NOMO-1 (cell line): ENCODE measurements around the gene TCEANC2.
"Not testable (repeated sequence)": the region's sequence is repeated elsewhere in the genome, so short reads cannot be mapped to it uniquely, and the experiment has no call there.

Experiments used
- DNase-seq, 2 experiments: peaks; one replicate each; lab custom pipeline; 2025; ENCODE audit not compliant: unreplicated experiment in 2 of 2; lab: John Stamatoyannopoulos, UW

The TCEANC2 gene

GRCh38 chr1:54081306-54082270, 28.2 kb downstream of the TCEANC2 start:
- DNase-seq: peak in 1 of 2 experiments; percentile 55

DNA sequence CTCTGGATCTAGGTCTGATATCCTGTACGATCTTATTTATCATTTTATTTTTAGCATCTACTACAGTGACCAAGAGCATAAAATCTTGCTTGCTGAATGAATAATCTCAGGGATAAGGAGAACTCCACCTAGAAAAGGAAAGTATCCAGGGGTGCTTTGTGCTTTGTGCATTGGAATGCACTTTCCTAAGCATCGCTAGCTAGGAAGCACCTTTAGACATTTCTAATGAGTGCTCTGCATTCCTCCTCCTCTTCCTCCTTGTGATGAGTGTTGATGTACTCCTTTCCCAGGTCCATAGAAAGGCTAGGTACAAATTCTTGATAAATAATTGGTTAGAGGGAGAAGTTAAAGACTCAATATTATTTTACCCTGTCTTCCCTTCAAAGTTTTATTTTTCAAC, 31.4 kb downstream of the TCEANC2 start:
- DNase-seq: no peak

GRCh38 chr1:54086754-54087153, 33.3 kb downstream of the TCEANC2 start:
- DNase-seq: no peak

DNA sequence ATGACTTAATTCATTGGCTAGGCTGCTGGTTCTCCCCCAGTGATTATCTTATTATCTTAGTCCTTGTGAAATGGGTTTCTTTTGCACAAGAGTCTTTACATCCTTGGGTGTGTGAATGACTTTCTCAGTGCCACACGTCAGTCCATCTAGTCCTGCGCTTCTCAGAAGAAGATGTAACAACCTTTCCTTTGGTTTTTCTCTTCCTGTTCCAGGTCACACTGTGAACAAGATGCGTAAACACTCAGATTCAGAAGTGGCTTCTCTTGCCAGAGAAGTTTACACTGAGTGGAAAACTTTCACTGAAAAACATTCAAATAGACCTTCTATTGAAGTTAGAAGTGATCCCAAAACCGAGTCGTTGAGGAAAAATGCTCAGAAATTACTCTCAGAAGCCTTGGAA, 35.0 kb downstream of the TCEANC2 start:
- DNase-seq: no peak

- DNase-seq: peak in 1 of 2 experiments; percentile 17
These were observed 38.3 kb downstream of the TCEANC2 start for GRCh38 chr1:54091666-54092065.

DNA sequence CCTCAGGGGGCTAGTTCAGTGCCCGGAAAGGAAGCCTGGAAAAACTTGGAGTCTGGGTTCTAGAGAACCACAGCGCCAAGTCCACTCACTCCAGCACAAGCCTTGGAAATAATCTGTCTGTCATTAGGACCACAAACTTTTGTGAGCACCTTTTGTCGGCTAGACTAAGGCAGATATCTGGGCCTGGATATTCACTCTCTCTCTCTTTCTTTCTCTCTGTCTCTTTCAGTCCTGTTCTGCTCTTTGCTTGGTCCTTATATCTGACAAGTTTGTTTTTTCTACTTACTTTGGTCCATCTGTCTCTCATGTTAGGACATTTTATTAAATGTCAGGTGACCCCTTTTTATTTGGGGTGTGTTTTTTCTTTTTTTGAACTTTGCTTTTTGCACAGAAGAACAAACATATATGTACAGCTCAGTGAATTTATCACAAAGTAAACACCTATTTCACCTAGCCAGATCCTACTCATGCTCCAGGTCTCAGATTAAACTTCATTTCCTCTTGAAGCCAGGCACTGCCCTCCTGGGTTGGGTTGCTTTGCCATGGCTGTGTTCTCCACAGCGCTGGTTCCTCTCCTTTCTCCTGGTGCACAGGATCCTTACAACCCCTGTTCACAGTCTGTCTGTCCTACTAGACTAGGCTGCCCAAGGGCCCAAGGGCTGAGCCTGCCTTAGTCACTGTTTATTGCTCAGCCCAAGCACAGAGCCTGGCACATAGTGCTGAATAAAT, 40.8 kb downstream of the TCEANC2 start:
- DNase-seq: no peak

DNA sequence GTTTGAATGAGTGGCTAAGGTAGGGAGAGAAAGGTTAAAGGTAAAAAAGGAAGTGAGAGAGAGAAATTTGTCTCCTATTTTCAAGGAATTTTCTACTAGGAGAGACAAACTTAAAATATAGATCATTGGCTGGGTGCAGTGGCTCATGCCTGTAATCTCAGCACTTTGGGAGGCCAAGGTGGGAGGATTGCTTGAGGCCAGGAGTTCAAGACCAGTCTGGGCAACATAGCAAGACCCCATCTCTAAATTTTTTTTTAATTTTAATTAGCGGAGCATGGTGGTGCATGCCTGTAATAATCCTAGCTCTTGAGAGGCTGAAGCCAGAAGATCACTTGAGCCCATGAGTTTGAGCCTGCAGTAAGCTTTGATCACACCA, 41.3 kb downstream of the TCEANC2 start:
- DNase-seq: not testable (repeated sequence)

DNA sequence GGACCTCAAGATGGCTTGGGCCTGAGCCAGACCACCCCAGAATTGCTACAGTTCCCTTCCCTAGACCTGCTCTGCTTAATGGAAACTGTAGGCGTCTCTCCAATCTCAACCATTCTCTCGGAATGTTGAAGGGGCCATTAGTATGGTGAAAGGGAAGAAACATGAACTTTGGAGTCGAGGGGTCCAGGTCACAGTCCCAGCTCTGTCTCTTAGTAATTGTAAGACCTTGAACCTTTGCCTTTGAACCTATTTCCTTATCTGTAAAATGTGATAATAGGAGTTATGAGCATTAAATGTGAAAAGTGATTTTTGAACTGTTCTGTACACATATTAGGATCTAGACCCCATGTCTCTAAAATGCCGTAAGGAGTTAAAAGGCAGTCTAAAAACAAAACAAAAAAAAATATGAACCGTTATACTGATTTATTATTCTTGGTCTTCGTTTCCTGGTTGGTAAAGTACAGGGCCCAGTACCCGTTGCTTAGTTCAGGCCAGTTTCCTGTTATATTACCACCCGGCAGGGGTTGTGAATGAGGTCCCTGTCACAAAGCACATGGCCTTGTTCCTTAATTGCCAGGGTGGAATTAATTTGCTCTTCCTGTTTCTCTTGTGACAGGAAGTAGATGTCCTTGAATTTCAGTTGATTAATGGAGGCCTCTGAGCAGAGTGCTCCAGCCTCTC, 42.3 kb downstream of the TCEANC2 start:
- DNase-seq: peak; percentile 77 to 93

DNA sequence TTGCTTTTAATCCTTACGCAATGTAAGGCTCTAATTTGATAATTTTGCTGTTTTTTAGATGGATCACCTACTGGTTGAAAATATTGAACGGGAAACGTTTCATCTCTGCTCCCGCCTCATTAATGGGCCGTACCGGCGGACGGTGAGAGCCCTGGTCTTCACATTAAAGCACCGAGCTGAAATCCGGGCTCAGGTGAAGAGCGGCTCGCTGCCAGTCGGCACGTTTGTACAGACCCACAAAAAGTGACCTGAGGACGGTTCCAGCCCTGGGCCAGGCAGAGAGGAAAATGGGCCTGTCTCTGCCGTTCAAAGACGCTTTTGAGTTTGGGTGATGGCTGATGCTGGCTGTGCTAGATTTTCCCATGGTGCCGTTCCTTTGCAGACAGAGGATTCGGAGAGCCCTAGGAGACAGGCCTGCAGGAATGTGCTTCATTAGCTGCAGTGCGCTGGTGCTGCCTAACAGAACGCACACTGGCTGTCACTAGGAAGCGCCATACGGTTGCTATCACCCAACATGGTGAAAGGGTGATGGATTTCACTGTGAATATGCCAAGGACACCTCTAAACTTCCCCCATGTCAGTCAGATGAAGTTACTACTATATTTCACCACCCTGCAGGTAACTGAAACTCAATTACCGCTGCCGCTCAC, 42.9 kb downstream of the TCEANC2 start:
- no peak for DNase-seq

- DNase-seq: no peak
These were observed 43.5 kb downstream of the TCEANC2 start for GRCh38 chr1:54096877-54097240.

GRCh38 chr1:54099061-54099610, 45.7 kb downstream of the TCEANC2 start:
- DNase-seq: no peak

DNA sequence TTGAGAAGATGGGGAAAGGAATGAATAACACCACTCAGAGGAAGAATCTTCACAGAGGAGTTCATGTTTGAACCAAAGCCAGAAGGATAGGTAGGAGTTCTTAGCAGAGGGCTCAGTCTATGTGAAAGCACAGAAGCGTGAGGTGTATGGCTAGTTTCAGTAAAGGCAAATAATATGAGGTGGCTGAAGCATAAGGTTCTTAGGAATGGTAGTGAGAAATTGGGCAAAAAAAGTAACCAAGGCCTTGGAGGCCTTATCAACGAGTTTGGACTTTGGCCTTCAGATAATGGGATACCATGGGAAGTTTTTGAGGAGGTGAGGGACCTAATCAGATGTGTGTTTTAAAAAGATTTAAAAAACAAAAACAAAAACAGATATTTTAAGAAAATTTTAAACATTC, 47.1 kb downstream of the TCEANC2 start:
- DNase-seq: no peak

DNA sequence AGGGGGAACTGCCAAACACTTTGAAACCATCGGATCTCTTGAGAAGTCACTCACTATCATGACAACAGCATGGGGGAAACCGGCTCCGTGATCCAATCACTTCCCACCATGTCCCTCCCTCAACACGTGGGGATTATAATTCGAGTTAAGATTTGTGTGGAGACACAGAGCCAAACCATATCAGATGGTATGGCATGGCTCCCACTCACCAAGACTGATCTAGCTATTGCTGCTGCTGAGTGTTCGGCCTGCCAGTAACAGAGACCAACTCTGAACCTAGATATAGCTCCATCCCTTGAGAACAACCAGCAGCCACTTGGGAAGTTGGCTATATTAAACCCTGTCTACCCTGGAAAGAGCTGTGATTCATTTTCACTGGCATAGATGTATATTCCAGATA, 50.0 kb downstream of the TCEANC2 start:
- no peak for DNase-seq

DNA sequence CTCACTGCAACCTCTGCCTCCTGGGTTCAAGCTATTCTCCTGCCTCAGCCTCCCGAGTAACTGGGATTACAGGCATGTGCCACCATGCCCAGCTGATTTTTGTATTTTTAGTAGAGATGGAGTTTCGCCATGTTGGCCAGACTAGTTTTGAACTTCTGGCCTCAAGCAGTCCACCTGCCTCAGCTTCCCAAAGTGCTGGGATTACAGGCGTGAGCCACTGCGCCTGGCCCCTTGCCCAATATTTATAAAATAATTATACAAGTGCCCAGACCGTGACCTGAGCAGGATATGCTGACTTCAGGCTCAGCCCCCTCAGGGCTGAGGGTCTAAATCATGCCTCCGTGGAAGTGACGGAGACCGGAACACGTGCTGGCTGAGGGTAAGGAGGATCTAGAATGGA, 51.2 kb downstream of the TCEANC2 start:
- not testable (repeated sequence) for DNase-seq

DNA sequence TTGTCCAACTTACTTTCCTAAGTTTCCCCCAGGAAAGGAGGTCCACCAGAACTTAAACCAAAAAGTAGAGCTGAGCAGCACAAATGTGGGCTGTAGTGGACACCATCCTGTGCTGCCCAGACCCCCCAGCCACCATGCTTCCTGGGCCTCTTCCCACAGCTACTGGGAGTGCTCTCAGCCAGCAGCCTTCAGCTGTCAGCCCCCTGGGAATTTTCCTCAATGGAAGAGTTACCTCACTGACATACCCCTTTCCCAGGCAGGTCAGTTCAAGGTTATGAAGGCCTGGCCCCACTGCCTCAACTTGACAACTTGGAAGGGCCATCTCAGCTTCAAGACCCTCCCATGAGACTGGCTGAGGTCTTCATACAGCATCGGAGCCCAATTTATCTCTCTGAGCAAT, 51.7 kb downstream of the TCEANC2 start:
- DNase-seq: no peak

DNA sequence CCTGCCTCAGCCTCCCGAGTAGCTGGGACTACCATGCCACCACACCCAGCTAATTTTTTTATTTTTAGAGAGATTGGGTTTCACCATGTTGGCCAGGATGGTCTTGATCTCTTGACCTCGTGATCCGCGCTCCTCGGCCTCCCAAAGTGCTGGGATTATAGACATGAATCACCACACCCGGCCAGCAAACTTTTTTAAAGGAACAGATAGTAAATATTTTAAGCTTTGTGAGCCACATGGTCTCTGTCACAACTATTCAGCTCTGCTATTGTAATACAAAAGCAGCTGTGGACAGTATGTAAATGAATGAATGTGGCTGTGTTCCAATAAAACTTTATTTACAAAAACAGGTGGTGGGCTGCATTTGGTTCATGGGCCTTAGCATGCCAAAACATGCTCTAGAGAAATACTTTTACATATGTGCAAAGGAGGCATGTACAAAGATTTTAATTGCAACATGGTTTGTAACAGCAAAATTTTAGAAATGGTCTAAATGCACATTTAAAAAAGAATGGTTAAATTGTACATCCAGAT, 52.4 kb downstream of the TCEANC2 start:
- DNase-seq: no peak

DNA sequence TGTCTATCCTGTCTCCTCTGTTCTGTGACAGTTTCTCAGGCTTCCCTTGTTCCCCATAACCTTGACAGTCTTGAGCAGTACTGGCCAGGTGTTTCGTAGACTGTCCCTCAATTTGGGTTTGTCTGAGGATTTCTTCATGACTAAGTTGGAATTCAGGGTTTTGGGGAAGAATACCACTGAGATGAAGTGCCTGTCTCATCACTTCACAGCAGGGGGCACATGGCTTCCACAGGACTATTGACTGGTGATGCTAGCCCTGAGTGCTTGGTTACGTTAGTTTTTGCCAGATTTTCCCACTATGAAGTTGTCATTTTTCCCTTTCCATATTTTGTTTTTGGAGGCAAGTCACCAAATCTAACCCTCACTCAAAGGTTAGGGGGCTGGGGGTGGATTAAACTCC, 53.7 kb downstream of the TCEANC2 start:
- no peak for DNase-seq

DNA sequence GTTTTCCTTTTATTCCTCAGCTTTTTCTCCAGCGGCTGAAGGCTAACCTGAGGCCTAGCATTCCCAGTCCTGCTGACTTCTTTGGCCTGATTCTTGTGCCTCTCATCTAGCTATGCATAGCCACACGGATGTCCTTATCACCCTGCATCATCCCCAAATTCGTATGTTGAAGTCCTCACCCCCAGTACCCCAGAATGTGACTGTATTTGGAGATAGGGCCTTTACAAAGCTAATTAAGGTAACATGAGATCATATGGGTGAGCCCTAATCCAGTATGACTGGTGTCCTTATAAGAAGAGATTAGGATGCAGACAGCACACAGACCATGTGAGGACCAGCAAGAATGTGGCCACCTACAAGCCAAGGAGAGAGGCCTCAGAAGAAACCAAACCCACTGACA, 54.7 kb downstream of the TCEANC2 start:
- DNase-seq: no peak

- DNase-seq: no peak
These were observed 56.0 kb downstream of the TCEANC2 start for GRCh38 chr1:54109129-54110090.
